ENCODE data around the gene PAX6.

PAX6 gene

GRCh38 chr11:31783252-31783651 lies 27.9 kb downstream of the PAX6 start:
- no peak overlapping the region for H3K27ac ChIP-seq (replicated peaks)
- TF ChIP-seq GABPA (IDR thresholded peaks at IDR 0.05; ENCODE audit: low read depth) (no peak), POLR2AphosphoS5 (IDR thresholded peaks at IDR 0.05; ENCODE audit: low read depth) (no peak), SPI1 (IDR thresholded peaks at IDR 0.05; ENCODE audit: borderline replicate concordance, low read depth) (no peak)
- TF ChIP-seq, protein P1, sequence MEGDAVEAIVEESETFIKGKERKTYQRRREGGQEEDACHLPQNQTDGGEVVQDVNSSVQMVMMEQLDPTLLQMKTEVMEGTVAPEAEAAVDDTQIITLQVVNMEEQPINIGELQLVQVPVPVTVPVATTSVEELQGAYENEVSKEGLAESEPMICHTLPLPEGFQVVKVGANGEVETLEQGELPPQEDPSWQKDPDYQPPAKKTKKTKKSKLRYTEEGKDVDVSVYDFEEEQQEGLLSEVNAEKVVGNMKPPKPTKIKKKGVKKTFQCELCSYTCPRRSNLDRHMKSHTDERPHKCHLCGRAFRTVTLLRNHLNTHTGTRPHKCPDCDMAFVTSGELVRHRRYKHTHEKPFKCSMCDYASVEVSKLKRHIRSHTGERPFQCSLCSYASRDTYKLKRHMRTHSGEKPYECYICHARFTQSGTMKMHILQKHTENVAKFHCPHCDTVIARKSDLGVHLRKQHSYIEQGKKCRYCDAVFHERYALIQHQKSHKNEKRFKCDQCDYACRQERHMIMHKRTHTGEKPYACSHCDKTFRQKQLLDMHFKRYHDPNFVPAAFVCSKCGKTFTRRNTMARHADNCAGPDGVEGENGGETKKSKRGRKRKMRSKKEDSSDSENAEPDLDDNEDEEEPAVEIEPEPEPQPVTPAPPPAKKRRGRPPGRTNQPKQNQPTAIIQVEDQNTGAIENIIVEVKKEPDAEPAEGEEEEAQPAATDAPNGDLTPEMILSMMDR (IDR thresholded peaks at IDR 0.05; ENCODE audit: insufficient read depth, low read length) = no peak
- TF ChIP-seq, protein P2, sequence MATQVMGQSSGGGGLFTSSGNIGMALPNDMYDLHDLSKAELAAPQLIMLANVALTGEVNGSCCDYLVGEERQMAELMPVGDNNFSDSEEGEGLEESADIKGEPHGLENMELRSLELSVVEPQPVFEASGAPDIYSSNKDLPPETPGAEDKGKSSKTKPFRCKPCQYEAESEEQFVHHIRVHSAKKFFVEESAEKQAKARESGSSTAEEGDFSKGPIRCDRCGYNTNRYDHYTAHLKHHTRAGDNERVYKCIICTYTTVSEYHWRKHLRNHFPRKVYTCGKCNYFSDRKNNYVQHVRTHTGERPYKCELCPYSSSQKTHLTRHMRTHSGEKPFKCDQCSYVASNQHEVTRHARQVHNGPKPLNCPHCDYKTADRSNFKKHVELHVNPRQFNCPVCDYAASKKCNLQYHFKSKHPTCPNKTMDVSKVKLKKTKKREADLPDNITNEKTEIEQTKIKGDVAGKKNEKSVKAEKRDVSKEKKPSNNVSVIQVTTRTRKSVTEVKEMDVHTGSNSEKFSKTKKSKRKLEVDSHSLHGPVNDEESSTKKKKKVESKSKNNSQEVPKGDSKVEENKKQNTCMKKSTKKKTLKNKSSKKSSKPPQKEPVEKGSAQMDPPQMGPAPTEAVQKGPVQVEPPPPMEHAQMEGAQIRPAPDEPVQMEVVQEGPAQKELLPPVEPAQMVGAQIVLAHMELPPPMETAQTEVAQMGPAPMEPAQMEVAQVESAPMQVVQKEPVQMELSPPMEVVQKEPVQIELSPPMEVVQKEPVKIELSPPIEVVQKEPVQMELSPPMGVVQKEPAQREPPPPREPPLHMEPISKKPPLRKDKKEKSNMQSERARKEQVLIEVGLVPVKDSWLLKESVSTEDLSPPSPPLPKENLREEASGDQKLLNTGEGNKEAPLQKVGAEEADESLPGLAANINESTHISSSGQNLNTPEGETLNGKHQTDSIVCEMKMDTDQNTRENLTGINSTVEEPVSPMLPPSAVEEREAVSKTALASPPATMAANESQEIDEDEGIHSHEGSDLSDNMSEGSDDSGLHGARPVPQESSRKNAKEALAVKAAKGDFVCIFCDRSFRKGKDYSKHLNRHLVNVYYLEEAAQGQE (IDR thresholded peaks at IDR 0.05; ENCODE audit: insufficient replicate concordance, low read depth) = no peak
- no peaks in the 10 kb centered on the region for H3K27me3 ChIP-seq (ENCODE audit: insufficient read depth, poor library complexity, severe bottlenecking)
- DNase-seq (ENCODE audit: low read depth in 1 of 2, low spot score in 1 of 2) = no peak
- H3K4me3 ChIP-seq (replicated peaks; ENCODE audit: insufficient read depth, low read length) = no peak overlapping the region

GRCh38 chr11:31782257-31782656 lies 28.9 kb downstream of the PAX6 start:
- TF ChIP-seq POLR2AphosphoS5 (IDR thresholded peaks at IDR 0.05; ENCODE audit: low read depth) (no peak), SPI1 (IDR thresholded peaks at IDR 0.05; ENCODE audit: borderline replicate concordance, low read depth) (no peak), GABPA (IDR thresholded peaks at IDR 0.05; ENCODE audit: low read depth) (no peak)
- TF ChIP-seq, protein P1 (IDR thresholded peaks at IDR 0.05; ENCODE audit: insufficient read depth, low read length) = no peak
- TF ChIP-seq, protein P2 (IDR thresholded peaks at IDR 0.05; ENCODE audit: insufficient replicate concordance, low read depth) = no peak
- DNase-seq (ENCODE audit: low read depth in 1 of 2, low spot score in 1 of 2) = no peak
- no peak overlapping the region for H3K27ac ChIP-seq (replicated peaks)
- H3K4me3 ChIP-seq (replicated peaks; ENCODE audit: insufficient read depth, low read length) = no peak overlapping the region
- H3K27me3 ChIP-seq (ENCODE audit: insufficient read depth, poor library complexity, severe bottlenecking) = no peaks in the 10 kb centered on the region

DNA sequence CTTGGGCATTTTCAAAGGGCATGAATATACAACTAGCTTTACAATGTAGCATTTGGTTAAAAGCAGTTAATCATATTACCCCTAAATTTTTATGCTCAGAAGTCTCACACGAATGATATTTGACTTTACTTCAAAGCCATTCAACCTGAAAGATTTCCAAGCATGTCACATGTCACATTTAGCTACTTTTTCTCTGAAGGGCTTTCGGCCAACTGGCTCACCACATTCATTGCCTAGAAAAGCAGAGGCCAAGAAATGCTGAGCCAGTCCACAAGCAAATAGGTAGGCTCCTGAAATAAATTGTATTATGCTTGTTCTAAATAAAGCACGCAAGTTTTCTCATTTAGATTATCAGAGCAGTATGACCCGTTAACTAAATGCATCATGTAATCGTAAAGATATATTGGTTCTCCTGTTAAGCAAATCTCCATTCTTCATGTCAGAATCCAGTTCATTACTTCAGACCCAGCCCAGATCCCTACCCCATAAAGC lies 30.6 kb downstream of the PAX6 start:
- TF ChIP-seq, protein P1 (IDR thresholded peaks at IDR 0.05; ENCODE audit: insufficient read depth, low read length) = no peak
- TF ChIP-seq GABPA (IDR thresholded peaks at IDR 0.05; ENCODE audit: low read depth) (no peak), SPI1 (IDR thresholded peaks at IDR 0.05; ENCODE audit: borderline replicate concordance, low read depth) (no peak), POLR2AphosphoS5 (IDR thresholded peaks at IDR 0.05; ENCODE audit: low read depth) (no peak)
- TF ChIP-seq, protein P2 (IDR thresholded peaks at IDR 0.05; ENCODE audit: insufficient replicate concordance, low read depth) = no peak
- Histone ChIP-seq H3K27ac (replicated peaks) (no peak overlapping the region), H3K27me3 (ENCODE audit: insufficient read depth, poor library complexity, severe bottlenecking) (no peaks in the 10 kb centered on the region), H3K4me3 (replicated peaks; ENCODE audit: insufficient read depth, low read length) (no peak overlapping the region)
- no peak for DNase-seq (ENCODE audit: low read depth in 1 of 2, low spot score in 1 of 2)

All from HL-60 (cell line).